ENCODE measurements around the gene NLRC5.
"Not testable (repeated sequence)": the region's sequence is repeated elsewhere in the genome, so short reads cannot be mapped to it uniquely, and the experiment has no call there.

The NLRC5 gene

DNA sequence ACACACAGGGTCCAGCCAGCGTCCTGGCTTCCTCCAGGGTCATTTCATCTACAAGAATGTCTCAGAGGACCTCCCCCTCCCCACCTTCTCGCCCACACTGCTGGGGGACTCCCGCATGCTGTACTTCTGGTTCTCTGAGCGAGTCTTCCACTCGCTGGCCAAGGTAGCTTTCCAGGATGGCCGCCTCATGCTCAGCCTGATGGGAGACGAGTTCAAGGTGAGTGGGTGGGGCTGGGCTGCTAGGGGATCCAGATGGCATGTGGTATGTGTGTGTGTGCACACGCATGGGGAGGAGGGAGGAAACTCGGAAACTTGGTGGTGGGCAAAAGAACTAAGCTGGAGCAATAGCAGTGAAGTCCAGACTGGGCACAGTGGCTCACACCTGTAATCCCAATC lies 16.1 kb upstream of the NLRC5 start:
- 0 out of 2 replicates have a peak, but pooled peaks cover 2% of the 10 kb centered on the region for H3F3A ChIP-seq (ENCODE audit: control insufficient read depth, insufficient read depth)
- no peaks in the 10 kb centered on the region for H4K20me1 ChIP-seq (ENCODE audit: control insufficient read depth, insufficient read depth, low read depth, low read length)
- no peak for TF ChIP-seq EZH2phosphoT487 (IDR thresholded peaks at IDR 0.05; ENCODE audit: borderline replicate concordance, low read length)
- TF ChIP-seq, protein P1, sequence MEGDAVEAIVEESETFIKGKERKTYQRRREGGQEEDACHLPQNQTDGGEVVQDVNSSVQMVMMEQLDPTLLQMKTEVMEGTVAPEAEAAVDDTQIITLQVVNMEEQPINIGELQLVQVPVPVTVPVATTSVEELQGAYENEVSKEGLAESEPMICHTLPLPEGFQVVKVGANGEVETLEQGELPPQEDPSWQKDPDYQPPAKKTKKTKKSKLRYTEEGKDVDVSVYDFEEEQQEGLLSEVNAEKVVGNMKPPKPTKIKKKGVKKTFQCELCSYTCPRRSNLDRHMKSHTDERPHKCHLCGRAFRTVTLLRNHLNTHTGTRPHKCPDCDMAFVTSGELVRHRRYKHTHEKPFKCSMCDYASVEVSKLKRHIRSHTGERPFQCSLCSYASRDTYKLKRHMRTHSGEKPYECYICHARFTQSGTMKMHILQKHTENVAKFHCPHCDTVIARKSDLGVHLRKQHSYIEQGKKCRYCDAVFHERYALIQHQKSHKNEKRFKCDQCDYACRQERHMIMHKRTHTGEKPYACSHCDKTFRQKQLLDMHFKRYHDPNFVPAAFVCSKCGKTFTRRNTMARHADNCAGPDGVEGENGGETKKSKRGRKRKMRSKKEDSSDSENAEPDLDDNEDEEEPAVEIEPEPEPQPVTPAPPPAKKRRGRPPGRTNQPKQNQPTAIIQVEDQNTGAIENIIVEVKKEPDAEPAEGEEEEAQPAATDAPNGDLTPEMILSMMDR (IDR thresholded peaks at IDR 0.05; ENCODE audit: low read depth, low read length, poor library complexity, severe bottlenecking) = no peak
- peaks cover 53% of the 10 kb centered on the region for H3K4me1 ChIP-seq (ENCODE audit: control insufficient read depth, low read length)
- H3K36me3 ChIP-seq (ENCODE audit: control insufficient read depth, low read length) = no peaks in the 10 kb centered on the region
- H3K9me2 ChIP-seq (replicated peaks; ENCODE audit: control insufficient read depth, low read length) = no peaks in the 10 kb centered on the region
- H3K27me3 ChIP-seq (ENCODE audit: control insufficient read depth, low read length) = no peaks in the 10 kb centered on the region
- H3K4me2 ChIP-seq (ENCODE audit: low read length) = peak overlapping the region; percentile 26
- H3K79me2 ChIP-seq (ENCODE audit: control insufficient read depth, low read length) = no peaks in the 10 kb centered on the region
- H3K9me3 ChIP-seq (ENCODE audit: control insufficient read depth, insufficient read depth, low read length) = no peaks in the 10 kb centered on the region
- H3K27ac ChIP-seq (ENCODE audit: low read depth, low read length) = no peak overlapping the region
- no peak overlapping the region for H3K4me3 ChIP-seq (ENCODE audit: low read length)

DNA sequence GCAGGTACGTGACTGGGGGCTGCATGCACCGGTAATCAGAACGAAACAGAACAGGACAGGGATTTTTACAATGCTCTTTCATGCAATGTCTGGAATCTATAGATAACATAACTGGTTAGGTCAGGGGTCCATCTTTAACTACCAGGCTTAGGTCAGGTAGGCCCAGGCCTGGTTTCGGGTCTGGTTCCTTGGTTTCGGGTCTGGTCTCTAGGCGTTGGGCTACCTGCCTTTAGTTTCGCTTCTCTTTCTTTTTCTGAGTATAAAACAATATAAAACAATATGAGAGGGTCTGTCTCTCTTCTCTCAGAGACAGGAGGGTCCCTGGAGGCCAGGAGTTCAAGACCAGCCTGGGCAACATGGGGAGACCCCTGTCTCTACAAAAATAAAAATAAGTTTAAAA lies 15.5 kb upstream of the NLRC5 start:
- not testable (repeated sequence) for H3K36me3 ChIP-seq (ENCODE audit: control insufficient read depth, low read length); H3K27me3 ChIP-seq (ENCODE audit: control insufficient read depth, low read length); H3K9me3 ChIP-seq (ENCODE audit: control insufficient read depth, insufficient read depth, low read length); H3K27ac ChIP-seq (ENCODE audit: low read depth, low read length); H3K4me3 ChIP-seq (ENCODE audit: low read length); H3K4me2 ChIP-seq (ENCODE audit: low read length); H3K79me2 ChIP-seq (ENCODE audit: control insufficient read depth, low read length); H3F3A ChIP-seq (ENCODE audit: control insufficient read depth, insufficient read depth); H4K20me1 ChIP-seq (ENCODE audit: control insufficient read depth, insufficient read depth, low read depth, low read length); H3K9me2 ChIP-seq (replicated peaks; ENCODE audit: control insufficient read depth, low read length)
- peaks cover 58% of the 10 kb centered on the region for H3K4me1 ChIP-seq (ENCODE audit: control insufficient read depth, low read length)

DNA sequence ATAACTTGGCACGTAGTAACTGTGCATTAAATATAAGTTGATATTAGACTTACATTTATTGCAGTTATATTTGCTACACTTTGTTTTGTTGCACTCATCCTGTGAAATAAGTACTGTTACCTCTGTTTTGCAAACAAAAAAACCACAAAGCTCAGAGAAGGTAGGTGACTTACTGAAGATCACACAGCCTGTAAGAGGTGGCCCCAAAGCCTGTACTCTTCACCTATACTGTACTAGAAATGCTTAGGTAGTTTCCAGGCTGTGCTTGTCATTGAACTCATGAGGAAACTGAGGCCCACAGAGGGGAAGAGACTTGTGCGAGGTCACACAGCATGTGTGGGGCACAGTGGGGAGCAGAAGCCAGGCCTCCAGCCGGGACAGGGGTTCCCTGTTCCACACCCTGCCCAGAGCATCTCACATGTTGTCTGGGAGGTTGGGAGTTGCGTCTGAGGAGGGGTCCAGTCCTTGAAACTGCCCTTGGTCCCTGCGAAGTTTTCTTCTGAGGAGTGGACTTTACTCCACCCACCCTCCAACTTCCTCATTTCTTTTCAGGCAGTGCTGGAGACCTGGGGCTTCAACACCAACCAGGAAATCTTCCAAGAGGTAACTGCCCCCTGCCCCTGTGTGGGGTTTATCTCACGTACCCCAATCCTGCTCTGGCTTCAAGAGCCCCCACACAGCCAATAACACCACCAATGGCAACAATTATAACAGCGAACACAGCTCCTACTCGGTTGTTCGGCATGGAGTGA lies 14.6 kb upstream of the NLRC5 start:
- Histone ChIP-seq H3K9me2 (replicated peaks; ENCODE audit: control insufficient read depth, low read length) (no peaks in the 10 kb centered on the region), H3K36me3 (ENCODE audit: control insufficient read depth, low read length) (no peaks in the 10 kb centered on the region), H3K4me3 (ENCODE audit: low read length) (no peak overlapping the region), H3K27me3 (ENCODE audit: control insufficient read depth, low read length) (no peaks in the 10 kb centered on the region), H3K4me2 (ENCODE audit: low read length) (no peak overlapping the region), H3F3A (ENCODE audit: control insufficient read depth, insufficient read depth) (0 out of 2 replicates have a peak, but pooled peaks cover 5% of the 10 kb centered on the region), H3K79me2 (ENCODE audit: control insufficient read depth, low read length) (no peaks in the 10 kb centered on the region), H4K20me1 (ENCODE audit: control insufficient read depth, insufficient read depth, low read depth, low read length) (no peaks in the 10 kb centered on the region), H3K9me3 (ENCODE audit: control insufficient read depth, insufficient read depth, low read length) (no peaks in the 10 kb centered on the region), H3K27ac (ENCODE audit: low read depth, low read length) (no peak overlapping the region), H3K4me1 (ENCODE audit: control insufficient read depth, low read length) (peaks cover 61% of the 10 kb centered on the region)
- TF ChIP-seq, protein P1 (IDR thresholded peaks at IDR 0.05; ENCODE audit: low read depth, low read length, poor library complexity, severe bottlenecking) = no peak
- no peak for TF ChIP-seq EZH2phosphoT487 (IDR thresholded peaks at IDR 0.05; ENCODE audit: borderline replicate concordance, low read length)

DNA sequence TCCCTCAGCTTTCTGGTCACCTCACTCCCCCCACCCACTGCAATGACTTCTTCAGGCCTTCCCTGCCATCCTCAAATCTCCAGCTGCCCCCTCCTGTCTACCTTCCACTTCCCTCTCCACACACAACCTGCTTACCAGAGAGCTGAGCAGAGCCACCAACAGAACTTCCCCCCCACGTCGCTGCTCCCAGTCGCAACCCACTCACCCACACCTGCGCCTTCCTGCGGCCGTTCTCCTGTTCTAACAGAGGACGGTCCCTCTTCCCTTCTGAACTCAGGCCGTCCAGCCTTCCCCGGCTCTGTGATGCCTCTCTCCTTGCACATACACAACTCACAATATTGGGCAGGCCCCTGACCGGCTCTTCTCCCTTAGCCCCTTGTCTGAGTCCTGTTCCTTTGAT lies 13.6 kb upstream of the NLRC5 start:
- Histone ChIP-seq H3K4me2 (ENCODE audit: low read length) (no peak overlapping the region), H3K9me3 (ENCODE audit: control insufficient read depth, insufficient read depth, low read length) (no peaks in the 10 kb centered on the region), H3K27me3 (ENCODE audit: control insufficient read depth, low read length) (no peaks in the 10 kb centered on the region), H3K79me2 (ENCODE audit: control insufficient read depth, low read length) (no peaks in the 10 kb centered on the region), H4K20me1 (ENCODE audit: control insufficient read depth, insufficient read depth, low read depth, low read length) (no peaks in the 10 kb centered on the region), H3F3A (ENCODE audit: control insufficient read depth, insufficient read depth) (0 out of 2 replicates have a peak, but pooled peaks cover 5% of the 10 kb centered on the region), H3K9me2 (replicated peaks; ENCODE audit: control insufficient read depth, low read length) (no peaks in the 10 kb centered on the region), H3K36me3 (ENCODE audit: control insufficient read depth, low read length) (no peaks in the 10 kb centered on the region), H3K4me1 (ENCODE audit: control insufficient read depth, low read length) (peaks cover 59% of the 10 kb centered on the region), H3K4me3 (ENCODE audit: low read length) (no peak overlapping the region), H3K27ac (ENCODE audit: low read depth, low read length) (no peak overlapping the region)
- TF ChIP-seq, protein P1 (IDR thresholded peaks at IDR 0.05; ENCODE audit: low read depth, low read length, poor library complexity, severe bottlenecking) = no peak
- TF ChIP-seq EZH2phosphoT487 (IDR thresholded peaks at IDR 0.05; ENCODE audit: borderline replicate concordance, low read length) = no peak

Measured in DOHH2 (cell line).